NCI-H446 (cell line): ENCODE measurements around the gene CYFIP1.
A peak's percentile ranks its signal among the peaks of the same experiment; 100 is the strongest.

Source experiments
- DNase-seq, 2 experiments: peaks; one replicate each; lab custom pipeline; 2025; lab: John Stamatoyannopoulos, UW

The CYFIP1 gene

GRCh38 chr15:22950256-22950990 is 29.7 kb downstream of the CYFIP1 start:
- no peak for DNase-seq

DNA sequence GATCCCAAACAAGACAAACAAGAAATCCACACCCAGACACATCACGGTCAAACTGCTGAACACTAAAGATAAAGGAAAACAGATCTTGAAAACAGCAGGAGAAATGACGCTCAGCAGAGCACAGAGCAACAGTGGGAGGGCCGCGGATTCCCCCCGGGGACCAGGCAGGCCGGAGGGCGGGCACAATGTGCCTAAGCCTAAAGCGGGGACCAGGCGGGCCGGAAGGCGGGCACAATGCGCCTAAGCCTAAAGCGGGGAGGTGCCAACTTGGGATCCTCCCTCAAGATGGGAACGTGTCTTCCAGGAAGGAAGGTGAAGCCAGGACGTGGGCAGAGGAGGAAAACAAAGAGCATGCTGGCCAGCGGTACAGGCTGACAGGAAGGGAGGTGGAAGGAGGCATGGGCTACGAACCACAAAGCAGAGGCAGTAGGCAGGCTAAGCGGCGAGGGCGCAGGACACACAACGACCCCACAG is 31.1 kb downstream of the CYFIP1 start:
- no peak for DNase-seq

DNA sequence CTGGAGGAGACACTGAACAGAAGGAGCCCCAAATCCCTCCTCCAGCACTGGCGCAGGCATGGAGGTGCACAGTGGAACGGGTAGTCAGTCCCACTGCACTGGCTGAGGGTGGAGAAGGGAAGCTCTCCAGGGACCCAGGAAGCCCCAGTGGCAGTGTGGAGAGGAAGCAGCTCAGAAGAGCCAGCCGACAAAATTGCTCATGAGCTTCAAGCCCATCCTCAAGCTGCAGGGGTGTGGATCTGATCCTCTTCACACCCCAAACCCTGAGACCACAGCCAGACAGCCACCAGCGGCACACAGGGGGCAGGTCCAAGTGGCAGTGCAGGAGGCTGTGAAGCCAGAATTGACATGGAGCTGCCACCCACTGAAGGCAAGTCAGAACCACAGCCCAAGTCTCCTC is 32.1 kb downstream of the CYFIP1 start:
- no peak for DNase-seq

DNA sequence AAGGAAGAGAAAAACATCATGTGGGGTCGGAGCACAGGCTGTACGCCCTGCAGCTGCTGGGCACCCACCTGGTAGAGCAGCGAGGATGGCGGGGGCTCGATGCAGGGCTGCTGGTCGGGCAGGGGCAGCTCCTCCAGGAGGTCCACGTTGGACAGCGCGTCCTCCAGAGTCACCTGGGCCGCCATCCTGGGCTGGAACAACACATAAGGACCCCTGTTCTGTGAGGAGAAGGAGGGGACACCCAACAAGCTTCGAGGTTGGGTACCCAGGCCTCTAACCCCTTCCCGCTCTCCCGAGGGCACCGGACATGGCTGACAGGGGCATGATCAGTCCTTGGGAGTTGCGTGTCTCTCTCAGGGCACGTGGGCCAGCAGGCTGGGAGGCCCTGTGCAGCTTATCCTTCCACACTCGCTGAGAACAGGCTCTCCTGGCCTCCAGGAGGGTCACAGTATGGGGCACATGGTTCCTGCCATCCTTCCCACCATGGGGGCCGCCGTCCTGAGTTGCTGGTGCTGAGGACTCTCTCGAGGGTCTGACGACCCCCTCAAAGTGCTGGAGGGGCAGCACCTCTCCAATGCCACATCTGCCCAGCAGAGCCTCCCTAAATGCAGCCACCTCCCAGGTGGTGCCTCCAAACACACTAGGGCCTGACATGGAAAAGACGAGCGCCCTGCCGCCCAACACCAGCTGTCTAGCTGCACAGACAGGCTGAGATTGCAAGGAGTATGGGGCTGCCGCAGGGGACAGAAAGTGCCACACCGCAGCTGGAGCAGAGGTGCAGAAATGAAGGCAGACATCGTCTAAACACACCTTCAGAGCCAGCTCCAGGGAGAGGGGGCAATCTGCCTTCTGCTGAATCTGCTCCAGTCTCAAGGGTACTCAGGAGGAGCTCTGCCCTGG is 32.8 kb downstream of the CYFIP1 start:
- no peak for DNase-seq

DNA sequence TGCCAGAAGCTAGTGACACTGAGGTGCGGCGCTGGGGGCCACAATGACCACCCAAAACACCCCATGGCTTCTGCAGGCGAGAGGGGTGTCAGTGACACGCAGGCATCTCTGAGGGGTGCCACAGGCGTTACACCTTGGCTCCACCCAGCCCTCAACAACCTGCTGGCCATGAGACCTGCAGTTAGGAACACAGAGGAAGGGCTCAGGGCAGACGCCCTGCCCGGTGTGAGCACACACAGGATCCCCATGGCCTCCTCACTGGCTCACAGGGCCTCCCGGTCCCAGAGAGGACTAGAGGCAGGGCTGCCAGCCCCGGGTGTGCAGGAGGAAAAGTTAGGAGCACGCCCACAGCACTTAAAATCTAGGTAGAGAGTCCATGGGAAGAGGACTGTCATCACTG is 35.1 kb downstream of the CYFIP1 start:
- DNase-seq = no peak

GRCh38 chr15:22944651-22945050 is 35.5 kb downstream of the CYFIP1 start:
- DNase-seq = no peak

- DNase-seq = no peak
Measured at GRCh38 chr15:22942877-22943276, 37.3 kb downstream of the CYFIP1 start.

GRCh38 chr15:22942306-22942855 is 37.8 kb downstream of the CYFIP1 start:
- DNase-seq = no peak

GRCh38 chr15:22941179-22941578 is 39.0 kb downstream of the CYFIP1 start:
- DNase-seq = no peak

DNA sequence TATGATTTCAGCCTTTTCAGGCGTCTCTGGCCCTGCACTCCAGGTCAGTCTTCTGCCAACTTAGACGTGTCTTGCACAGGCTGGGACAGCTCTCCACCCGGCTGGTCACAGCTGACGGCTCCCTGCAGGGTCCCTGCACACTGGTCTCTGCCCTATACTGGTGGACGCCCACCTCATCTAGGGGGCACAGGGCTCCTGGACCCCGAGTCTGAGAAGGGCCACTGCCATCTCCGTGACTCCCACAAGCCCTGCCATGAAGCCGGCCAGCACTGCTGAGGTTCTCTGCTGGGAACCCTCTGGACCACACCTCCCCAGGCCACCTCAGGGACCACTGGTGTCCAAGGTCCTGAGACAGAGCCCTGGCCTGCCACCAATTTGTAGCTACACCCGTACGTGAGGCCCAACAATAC is 40.5 kb downstream of the CYFIP1 start:
- DNase-seq = no peak

GRCh38 chr15:22939051-22939450 is 41.1 kb downstream of the CYFIP1 start:
- no peak for DNase-seq

GRCh38 chr15:22936577-22937472 is 43.3 kb downstream of the CYFIP1 start:
- DNase-seq = no peak

GRCh38 chr15:22933641-22934061 is 46.5 kb downstream of the CYFIP1 start:
- no peak for DNase-seq

DNA sequence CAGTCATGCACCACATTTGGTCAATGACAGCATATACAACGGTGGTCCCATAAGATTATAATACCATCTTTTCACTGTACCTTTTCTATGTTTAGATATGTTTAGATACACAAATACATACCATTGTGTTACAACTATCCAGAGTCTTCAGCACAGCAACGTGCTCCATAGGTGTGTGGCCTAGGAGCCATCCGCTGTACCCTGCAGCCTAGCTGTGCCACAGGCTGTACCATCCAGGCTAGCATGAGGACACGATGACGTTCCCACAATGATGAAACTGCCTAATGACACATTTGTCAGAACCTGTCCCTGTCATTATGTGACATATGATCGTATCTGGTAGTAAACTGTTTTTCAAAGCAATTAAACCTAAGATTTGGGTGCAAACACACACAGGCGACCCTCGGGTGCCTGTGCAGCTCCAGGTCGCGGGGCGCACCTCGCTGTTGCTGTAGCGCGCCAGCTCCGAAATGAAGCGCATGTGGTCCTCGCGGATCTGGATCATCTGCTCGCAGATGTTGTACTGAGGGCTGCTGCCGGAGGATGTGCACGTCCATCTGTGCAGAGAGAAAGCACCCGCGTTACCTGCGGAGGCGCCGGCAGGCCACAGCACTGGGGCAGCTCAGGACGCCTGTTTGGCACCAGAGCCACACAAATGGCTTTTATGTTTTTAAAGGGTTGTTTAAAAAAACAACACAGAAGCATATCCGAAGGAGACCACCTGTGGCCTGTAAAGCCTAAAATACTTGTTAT is 48.2 kb downstream of the CYFIP1 start:
- DNase-seq = no peak

DNA sequence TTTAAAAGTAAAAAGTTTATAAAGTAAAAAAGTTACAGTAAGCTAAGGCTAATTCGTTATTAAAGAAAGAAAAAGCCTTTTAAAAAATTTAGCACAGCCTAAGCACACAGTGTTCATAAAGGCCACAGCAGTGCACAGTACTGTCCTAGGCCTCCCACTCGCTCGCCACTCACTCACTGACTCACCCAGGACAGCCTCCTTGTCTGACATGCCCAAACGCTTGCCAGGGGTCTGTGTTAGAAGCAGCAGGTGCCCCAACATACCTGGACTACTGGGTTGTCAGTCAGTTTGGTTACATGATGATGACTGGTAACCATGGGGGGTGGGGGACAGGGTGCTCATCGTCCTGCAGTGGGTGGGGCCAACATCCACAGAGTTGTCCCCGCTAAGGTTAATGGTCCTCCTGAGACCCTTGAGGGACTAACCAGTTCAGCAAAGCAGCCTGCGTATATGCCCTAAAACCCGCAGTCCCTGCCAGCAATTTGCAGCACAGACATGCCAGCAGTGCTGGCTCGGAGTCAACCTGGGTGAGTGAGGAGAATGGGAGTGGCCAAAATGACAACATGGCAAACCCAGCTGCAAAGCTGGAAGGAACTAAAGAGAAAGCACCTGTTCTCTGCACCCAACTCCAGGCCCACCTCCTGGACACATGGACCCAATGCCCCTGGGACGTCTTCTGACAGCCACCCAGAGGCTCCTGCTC is 49.2 kb downstream of the CYFIP1 start:
- DNase-seq = peak; percentile 25 to 70

- DNase-seq = no peak
Measured at GRCh38 chr15:22927761-22928160, 52.4 kb downstream of the CYFIP1 start.

- DNase-seq = no peak
Measured at GRCh38 chr15:22925875-22926274, 54.3 kb downstream of the CYFIP1 start.

DNA sequence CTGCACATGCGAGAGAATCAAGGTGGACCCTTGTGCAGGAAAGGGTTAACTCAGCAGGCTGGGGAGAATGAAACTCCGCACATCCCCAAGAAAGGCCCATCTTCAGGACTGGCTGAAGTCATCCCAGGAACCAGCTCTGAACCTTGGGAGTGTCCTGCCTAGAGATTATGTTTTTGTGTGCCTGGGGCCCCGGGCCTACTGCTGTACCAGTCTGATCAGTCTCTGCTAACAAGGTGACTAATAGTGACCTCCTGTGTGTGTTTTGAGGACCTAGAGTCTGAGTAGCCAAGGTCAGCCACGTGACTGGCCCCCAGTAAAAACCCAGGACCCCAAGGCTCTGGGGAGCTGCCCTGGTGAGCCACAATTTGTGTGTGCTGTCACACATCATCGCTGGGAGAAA is 58.2 kb downstream of the CYFIP1 start:
- DNase-seq = no peak

DNA sequence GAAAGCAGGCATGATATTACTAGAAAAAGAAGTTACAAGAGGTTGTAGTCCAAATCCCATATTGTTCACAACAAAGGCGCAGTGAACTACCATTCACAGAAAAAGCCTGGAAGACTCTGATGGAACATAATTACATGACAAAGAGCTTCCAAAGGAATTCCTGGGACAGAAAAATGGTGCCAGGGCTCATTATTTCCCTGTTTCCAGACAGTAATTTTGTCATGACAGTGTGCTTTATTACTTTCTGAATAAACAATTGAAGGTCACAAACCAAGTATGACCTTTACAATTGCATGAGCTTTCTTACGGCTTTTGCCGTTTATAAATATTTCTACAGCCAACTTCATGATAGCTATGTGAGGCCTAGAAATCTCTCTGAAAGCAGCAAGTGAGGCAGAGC is 61.0 kb downstream of the CYFIP1 start:
- no peak for DNase-seq

GRCh38 chr15:22918596-22919140 is 61.5 kb downstream of the CYFIP1 start:
- no peak for DNase-seq
